Osteoblast (primary cell): Measurements from ENCODE around the gene GALM. TPM values are rescaled to one million over a fixed set of nuclear protein-coding genes. Genes with fewer than 3 reads are reported as not detected.
"Not testable (repeated sequence)": the region's sequence is repeated elsewhere in the genome, so short reads cannot be mapped to it uniquely, and the experiment has no call there.

Source experiments
- DNase-seq: peaks from one replicate; pipeline ENCODE4 v3.0.0; 2011; ENCODE audit warnings: low spot score, mixed read lengths; ENCODE audit not compliant: insufficient read length; ENCODE audit errors: missing footprints
- H2AFZ ChIP-seq: 2 replicates; pipeline ENCODE4 v1.6.0; 2011; ENCODE audit warnings: mild to moderate bottlenecking, low read length
- H3K27ac ChIP-seq: 2 replicates; pipeline ENCODE4 v1.5.1; 2011; ENCODE audit warnings: mild to moderate bottlenecking, low read depth, low read length, moderate library complexity
- H3K27me3 ChIP-seq: 2 replicates; pipeline ENCODE4 v1.6.0; 2012; ENCODE audit warnings: mild to moderate bottlenecking, control low read depth, inconsistent platforms, low read length, moderate library complexity; ENCODE audit not compliant: insufficient read depth
- H3K36me3 ChIP-seq: 2 replicates; pipeline ENCODE4 v1.5.1; 2011; ENCODE audit warnings: mild to moderate bottlenecking, low read length, control low read depth, moderate library complexity; ENCODE audit not compliant: insufficient read depth
- H3K4me1 ChIP-seq: 2 replicates; pipeline ENCODE4 v1.5.1; 2011; ENCODE audit warnings: mild to moderate bottlenecking, low read length, control low read depth, moderate library complexity; ENCODE audit not compliant: insufficient read depth
- H3K4me2 ChIP-seq: 2 replicates; pipeline ENCODE4 v1.6.0; 2011; ENCODE audit warnings: mild to moderate bottlenecking, low read length; ENCODE audit not compliant: insufficient read depth
- H3K4me3 ChIP-seq: fragments of 200-600 bp; sonication (generic); 3 replicates; pipeline ENCODE4 v1.5.1; 2012; ENCODE audit warnings: mild to moderate bottlenecking, low read length, inconsistent platforms; ENCODE audit not compliant: insufficient read depth
- H3K79me2 ChIP-seq: 2 replicates; pipeline ENCODE4 v1.6.0; 2012; ENCODE audit warnings: mild to moderate bottlenecking, low read length, control low read depth, inconsistent platforms; ENCODE audit not compliant: insufficient read depth
- H3K9me3 ChIP-seq: 2 replicates; pipeline ENCODE4 v1.5.1; 2011; ENCODE audit warnings: low read depth, low read length, control low read depth
- H4K20me1 ChIP-seq: 2 replicates; pipeline ENCODE4 v1.6.0; 2012; ENCODE audit warnings: mild to moderate bottlenecking, low read length, control low read depth; ENCODE audit not compliant: insufficient read depth
- CTCF ChIP-seq: IDR thresholded peaks from 2 replicates; pipeline ENCODE4 v1.5.1; 2011; ENCODE audit warnings: mild to moderate bottlenecking, low read depth, low read length, moderate library complexity; ENCODE audit errors: extremely low read depth
- total RNA-seq: library from RNA; depleted of rRNA; stranded (reverse); fragments of >200 nt; gene quantifications from 2 replicates; pipeline ENCODE4 v1.2.3, GENCODE V29; 2012

The GALM gene
- total RNA-seq, 1 donor = 50.7 TPM

- DNase-seq = no peak
- Histone ChIP-seq H3K4me1 (peaks cover 9% of the 10 kb centered on the region), H3K4me3 (no peak overlapping the region), H3K27me3 (no peaks in the 10 kb centered on the region), H4K20me1 (no peaks in the 10 kb centered on the region), H3K27ac (no peak overlapping the region), H3K4me2 (no peak overlapping the region), H2AFZ (no peak overlapping the region), H3K9me3 (no peaks in the 10 kb centered on the region), H3K36me3 (no peaks in the 10 kb centered on the region), H3K79me2 (no peaks in the 10 kb centered on the region)
- TF ChIP-seq CTCF = no peak
Observed at GRCh38 chr2:38711558-38711957, 45.6 kb downstream of the GALM start.

- Histone ChIP-seq H3K4me3 (no peak overlapping the region), H4K20me1 (no peaks in the 10 kb centered on the region), H3K27ac (no peak overlapping the region), H3K4me1 (peaks cover 11% of the 10 kb centered on the region), H3K9me3 (no peaks in the 10 kb centered on the region), H3K4me2 (no peak overlapping the region), H3K36me3 (no peaks in the 10 kb centered on the region), H2AFZ (no peak overlapping the region), H3K79me2 (no peaks in the 10 kb centered on the region), H3K27me3 (no peaks in the 10 kb centered on the region)
- no peak for DNase-seq
- no peak for TF ChIP-seq CTCF
Observed at GRCh38 chr2:38712413-38712812, 46.5 kb downstream of the GALM start.

- Histone ChIP-seq H4K20me1 (no peaks in the 10 kb centered on the region), H3K79me2 (no peaks in the 10 kb centered on the region), H3K4me3 (no peak overlapping the region), H3K36me3 (no peaks in the 10 kb centered on the region), H3K27ac (no peak overlapping the region), H2AFZ (no peak overlapping the region), H3K4me1 (peaks cover 11% of the 10 kb centered on the region), H3K4me2 (no peak overlapping the region), H3K27me3 (no peaks in the 10 kb centered on the region), H3K9me3 (no peaks in the 10 kb centered on the region)
- no peak for DNase-seq
- TF ChIP-seq CTCF = no peak
Observed at GRCh38 chr2:38712871-38713270, 47.0 kb downstream of the GALM start.

- no peak for DNase-seq
- Histone ChIP-seq H3K27ac (no peak overlapping the region), H3K9me3 (no peaks in the 10 kb centered on the region), H3K4me2 (no peak overlapping the region), H3K4me3 (no peak overlapping the region), H3K79me2 (no peaks in the 10 kb centered on the region), H3K4me1 (peaks cover 11% of the 10 kb centered on the region), H3K36me3 (no peaks in the 10 kb centered on the region), H2AFZ (no peak overlapping the region), H3K27me3 (no peaks in the 10 kb centered on the region), H4K20me1 (no peaks in the 10 kb centered on the region)
- no peak for TF ChIP-seq CTCF
Observed at GRCh38 chr2:38713338-38713737, 47.4 kb downstream of the GALM start.

- not testable (repeated sequence) for H3K9me3 ChIP-seq, H3K27me3 ChIP-seq, H4K20me1 ChIP-seq, H3K79me2 ChIP-seq, H3K27ac ChIP-seq, DNase-seq, H3K36me3 ChIP-seq, H2AFZ ChIP-seq, H3K4me3 ChIP-seq, H3K4me2 ChIP-seq
- peaks cover 13% of the 10 kb centered on the region for H3K4me1 ChIP-seq
Observed at GRCh38 chr2:38714941-38715340, 49.0 kb downstream of the GALM start.
